ENCODE results near the gene TSEN15. TPM values are rescaled to one million over a fixed set of nuclear protein-coding genes. Genes with fewer than 3 reads are reported as not detected.

Gene TSEN15
- total and polyA plus RNA-seq, 2 of the 13 experiments (the other 11 are each of a cell fraction or from before 2014, with no cell fraction given) = 25.6 to 35.8 TPM

DNA sequence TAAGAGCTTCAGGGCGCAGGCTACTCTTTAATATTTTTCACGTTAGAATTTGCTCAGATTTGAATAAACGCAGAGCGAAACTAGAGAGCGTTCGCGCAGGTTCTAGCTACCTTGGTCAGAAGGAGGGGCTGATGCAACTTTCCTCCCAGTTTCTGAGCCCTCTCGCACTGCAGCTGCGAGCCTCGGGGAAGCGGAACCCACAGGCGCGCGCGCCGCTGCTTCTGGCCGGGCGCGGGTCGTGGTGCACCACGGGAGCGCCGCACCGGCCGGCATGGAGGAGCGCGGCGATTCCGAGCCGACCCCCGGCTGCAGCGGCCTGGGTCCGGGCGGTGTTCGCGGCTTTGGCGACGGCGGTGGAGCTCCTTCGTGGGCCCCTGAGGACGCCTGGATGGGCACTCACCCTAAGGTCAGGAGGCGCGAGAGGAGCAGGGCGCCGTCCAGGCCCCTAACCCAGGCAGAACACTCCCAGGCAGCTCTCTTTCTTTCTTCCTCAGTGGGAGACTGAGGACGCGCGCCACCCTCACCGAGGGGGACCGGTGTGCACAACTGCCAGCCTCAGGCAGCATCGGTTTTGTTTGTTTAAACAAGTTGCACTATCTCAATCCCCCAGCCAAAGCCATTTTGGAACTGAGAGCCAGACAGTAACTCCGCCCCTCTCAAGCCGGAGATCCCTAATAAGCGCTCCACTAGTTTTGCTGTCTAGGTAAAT is at the start of gene TSEN15 (continued):
- TF ChIP-seq E2F1 (CRISPR knock-in tag; IDR thresholded peaks at IDR 0.05) (peak; percentile 56; the same call in 1 of the 2 replicates), ZNF569 (CRISPR knock-in tag; IDR thresholded peaks at IDR 0.05; ENCODE audit: borderline replicate concordance) (0 out of 2 replicates have a peak, but pooled peaks have one; percentile 23), CHD2 (IDR thresholded peaks at IDR 0.05; ENCODE audit: low read depth, low read length) (0 out of 2 replicates have a peak, but pooled peaks have one; percentile 32), SAFB2 (CRISPR knock-in tag; IDR thresholded peaks at IDR 0.05; ENCODE audit: borderline replicate concordance, low read depth) (peak; percentile 84), GTF2F1 (IDR thresholded peaks at IDR 0.05; ENCODE audit: low read length) (no peak), MYC (CRISPR knock-in tag; IDR thresholded peaks at IDR 0.05; ENCODE audit: borderline replicate concordance) (peak; percentile 90), PHF20 (CRISPR knock-in tag; IDR thresholded peaks at IDR 0.05) (peak; percentile 89), STAG1 (CRISPR knock-in tag; IDR thresholded peaks at IDR 0.05) (no peak; the same call in 1 of the 2 replicates), KLF15 (CRISPR knock-in tag; IDR thresholded peaks at IDR 0.05; ENCODE audit: borderline replicate concordance) (no peak), TBX3 (IDR thresholded peaks at IDR 0.05; ENCODE audit: borderline replicate concordance) (no peak), THRA (CRISPR knock-in tag; IDR thresholded peaks at IDR 0.05; ENCODE audit: borderline replicate concordance) (no peak; the same call in none of the 2 replicates), ZBTB46 (CRISPR knock-in tag; IDR thresholded peaks at IDR 0.05; ENCODE audit: borderline replicate concordance) (0 out of 2 replicates have a peak, but pooled peaks have one; percentile 60), POLR2AphosphoS5 (IDR thresholded peaks at IDR 0.05; ENCODE audit: low read depth, low read length) (peak; percentile 81), HNF4G (IDR thresholded peaks at IDR 0.05; ENCODE audit: borderline replicate concordance, low read depth, low read length) (no peak), HNF4G (CRISPR knock-in tag; IDR thresholded peaks at IDR 0.05; ENCODE audit: borderline replicate concordance, low read depth) (no peak; the same call in 1 of the 2 replicates)
- TF ChIP-seq, protein P1, sequence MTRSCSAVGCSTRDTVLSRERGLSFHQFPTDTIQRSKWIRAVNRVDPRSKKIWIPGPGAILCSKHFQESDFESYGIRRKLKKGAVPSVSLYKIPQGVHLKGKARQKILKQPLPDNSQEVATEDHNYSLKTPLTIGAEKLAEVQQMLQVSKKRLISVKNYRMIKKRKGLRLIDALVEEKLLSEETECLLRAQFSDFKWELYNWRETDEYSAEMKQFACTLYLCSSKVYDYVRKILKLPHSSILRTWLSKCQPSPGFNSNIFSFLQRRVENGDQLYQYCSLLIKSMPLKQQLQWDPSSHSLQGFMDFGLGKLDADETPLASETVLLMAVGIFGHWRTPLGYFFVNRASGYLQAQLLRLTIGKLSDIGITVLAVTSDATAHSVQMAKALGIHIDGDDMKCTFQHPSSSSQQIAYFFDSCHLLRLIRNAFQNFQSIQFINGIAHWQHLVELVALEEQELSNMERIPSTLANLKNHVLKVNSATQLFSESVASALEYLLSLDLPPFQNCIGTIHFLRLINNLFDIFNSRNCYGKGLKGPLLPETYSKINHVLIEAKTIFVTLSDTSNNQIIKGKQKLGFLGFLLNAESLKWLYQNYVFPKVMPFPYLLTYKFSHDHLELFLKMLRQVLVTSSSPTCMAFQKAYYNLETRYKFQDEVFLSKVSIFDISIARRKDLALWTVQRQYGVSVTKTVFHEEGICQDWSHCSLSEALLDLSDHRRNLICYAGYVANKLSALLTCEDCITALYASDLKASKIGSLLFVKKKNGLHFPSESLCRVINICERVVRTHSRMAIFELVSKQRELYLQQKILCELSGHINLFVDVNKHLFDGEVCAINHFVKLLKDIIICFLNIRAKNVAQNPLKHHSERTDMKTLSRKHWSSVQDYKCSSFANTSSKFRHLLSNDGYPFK (CRISPR knock-in tag; IDR thresholded peaks at IDR 0.05; ENCODE audit: borderline replicate concordance) = peak; percentile 55; the same call in 1 of the 2 replicates
- TF ChIP-seq, protein P2, sequence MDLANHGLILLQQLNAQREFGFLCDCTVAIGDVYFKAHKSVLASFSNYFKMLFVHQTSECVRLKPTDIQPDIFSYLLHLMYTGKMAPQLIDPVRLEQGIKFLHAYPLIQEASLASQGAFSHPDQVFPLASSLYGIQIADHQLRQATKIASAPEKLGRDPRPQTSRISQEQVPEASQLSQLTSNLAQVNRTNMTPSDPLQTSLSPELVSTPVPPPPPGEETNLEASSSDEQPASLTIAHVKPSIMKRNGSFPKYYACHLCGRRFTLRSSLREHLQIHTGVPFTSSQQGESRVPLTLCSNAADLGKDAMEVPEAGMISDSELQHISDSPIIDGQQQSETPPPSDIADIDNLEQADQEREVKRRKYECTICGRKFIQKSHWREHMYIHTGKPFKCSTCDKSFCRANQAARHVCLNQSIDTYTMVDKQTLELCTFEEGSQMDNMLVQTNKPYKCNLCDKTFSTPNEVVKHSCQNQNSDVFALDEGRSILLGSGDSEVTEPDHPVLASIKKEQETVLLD (CRISPR knock-in tag; IDR thresholded peaks at IDR 0.05; ENCODE audit: low read depth) = peak; percentile 83; the same call in 1 of the 2 replicates
- TF ChIP-seq, protein P3, sequence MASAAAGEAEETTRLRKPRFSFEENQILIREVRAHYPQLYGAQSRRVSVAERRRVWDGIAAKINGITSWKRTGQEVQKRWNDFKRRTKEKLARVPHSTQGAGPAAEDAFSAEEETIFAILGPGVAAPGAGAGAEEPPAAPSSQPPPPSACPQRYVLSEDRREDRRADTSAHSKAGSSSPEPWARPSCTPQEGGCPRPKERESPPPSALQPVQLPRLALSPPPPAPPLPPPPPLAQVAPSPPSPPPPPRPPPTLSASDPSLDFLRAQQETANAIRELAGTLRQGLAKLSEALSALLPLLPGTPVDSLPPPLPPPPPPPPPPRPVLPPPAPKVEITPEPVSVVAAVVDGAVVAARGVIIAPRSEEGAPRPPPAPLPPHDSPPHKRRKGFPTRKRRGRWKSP (CRISPR knock-in tag; IDR thresholded peaks at IDR 0.05) = peak; percentile 82

All from HepG2 (cell line).